ENCODE data around the gene GRM1. TPM values are rescaled to one million over a fixed set of nuclear protein-coding genes. Genes with fewer than 3 reads are reported as not detected.

The GRM1 gene
- total and polyA plus RNA-seq, 9 of the 15 experiments (the other 6 are each of a cell fraction or from before 2014, with no cell fraction given), result not detected

- ChIA-PET CTCF (ENCODE audit: low intra/inter-chr PET ratio) (no interaction called here), POLR2A (interaction anchor here (0.5 to 0.9 kb wide), 2 partner anchors 118 to 252 kb away, joined by 3 to 5 read pairs; no protein-coding TSS in a partner anchor)
- no TSS peak for BruUV-seq (replicated peaks)
- H3K79me2 ChIP-seq (ENCODE audit: control insufficient read depth, insufficient read depth, low read length), result no peaks in the 10 kb centered on the region
- no peak overlapping the region for H3K4me3 ChIP-seq
- TF ChIP-seq ETV6 (IDR thresholded peaks at IDR 0.05; ENCODE audit: borderline replicate concordance in 1 of 2, low read depth in 2 of 2, low read length in 1 of 2), result no peak
- no peak for TF ChIP-seq ETV6 (CRISPR knock-in tag; IDR thresholded peaks at IDR 0.05; ENCODE audit: borderline replicate concordance)
- no peak for TF ChIP-seq POLR2AphosphoS2 (IDR thresholded peaks at IDR 0.05; ENCODE audit: low read length)
- no peak for TF ChIP-seq RAD51 (IDR thresholded peaks at IDR 0.05; ENCODE audit: borderline replicate concordance, low read depth)
- TF ChIP-seq ZKSCAN3 (CRISPR knock-in tag; IDR thresholded peaks at IDR 0.05), result no peak
- no peak for TF ChIP-seq NCOA6 (IDR thresholded peaks at IDR 0.05)
- TF ChIP-seq ZNF143 (CRISPR knock-in tag; IDR thresholded peaks at IDR 0.05), result no peak
- TF ChIP-seq ZNF282 (CRISPR knock-in tag; IDR thresholded peaks at IDR 0.05), result no peak
- TF ChIP-seq, protein P1, sequence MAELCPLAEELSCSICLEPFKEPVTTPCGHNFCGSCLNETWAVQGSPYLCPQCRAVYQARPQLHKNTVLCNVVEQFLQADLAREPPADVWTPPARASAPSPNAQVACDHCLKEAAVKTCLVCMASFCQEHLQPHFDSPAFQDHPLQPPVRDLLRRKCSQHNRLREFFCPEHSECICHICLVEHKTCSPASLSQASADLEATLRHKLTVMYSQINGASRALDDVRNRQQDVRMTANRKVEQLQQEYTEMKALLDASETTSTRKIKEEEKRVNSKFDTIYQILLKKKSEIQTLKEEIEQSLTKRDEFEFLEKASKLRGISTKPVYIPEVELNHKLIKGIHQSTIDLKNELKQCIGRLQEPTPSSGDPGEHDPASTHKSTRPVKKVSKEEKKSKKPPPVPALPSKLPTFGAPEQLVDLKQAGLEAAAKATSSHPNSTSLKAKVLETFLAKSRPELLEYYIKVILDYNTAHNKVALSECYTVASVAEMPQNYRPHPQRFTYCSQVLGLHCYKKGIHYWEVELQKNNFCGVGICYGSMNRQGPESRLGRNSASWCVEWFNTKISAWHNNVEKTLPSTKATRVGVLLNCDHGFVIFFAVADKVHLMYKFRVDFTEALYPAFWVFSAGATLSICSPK (IDR thresholded peaks at IDR 0.05; ENCODE audit: borderline replicate concordance), result no peak
- TF ChIP-seq POLR2AphosphoS5 (IDR thresholded peaks at IDR 0.05; ENCODE audit: control insufficient read depth, insufficient read depth, low read depth, low read length), result no peak
- TF ChIP-seq TGIF2 (CRISPR knock-in tag; IDR thresholded peaks at IDR 0.05), result no peak
- intact Hi-C loops (cut with micrococcal nuclease), result no loop called here
- DNase-seq (ENCODE audit: extremely low read depth in 1 of 4, low spot score in 3 of 4) (no peak), ATAC-seq (no peak), FAIRE-seq (no peak)
- H3K36me3 ChIP-seq (ENCODE audit: control insufficient read depth, insufficient read depth, low read length), result no peaks in the 10 kb centered on the region
- 2% methylated on average over 7 of the region's 7 CpGs for WGBS (ENCODE audit: insufficient coverage, low coverage, missing lambda C conversion rate)
- no peak overlapping the region for H3K4me2 ChIP-seq (ENCODE audit: insufficient read depth, low read length)
- no peaks in the 10 kb centered on the region for H3K27me3 ChIP-seq (ENCODE audit: control insufficient read depth in 2 of 2, insufficient read depth in 2 of 2, low read length in 2 of 2)
- in situ Hi-C loops (cut with MboI), result no loop called here
- no peaks in the 10 kb centered on the region for H3K4me1 ChIP-seq (replicated peaks in 1 of 2; ENCODE audit: control insufficient read depth in 2 of 2, insufficient read depth in 2 of 2, low read length in 2 of 2)
- no peaks in the 10 kb centered on the region for H3K9me3 ChIP-seq (replicated peaks; ENCODE audit: control insufficient read depth, insufficient read depth, low read depth, low read length)
- H3K27ac ChIP-seq (ENCODE audit: extremely low read depth, low read depth, low read length), result no peak overlapping the region
- no peaks in the 10 kb centered on the region for H3K9me1 ChIP-seq (ENCODE audit: control insufficient read depth, insufficient read depth, low read length)
- no peaks in the 10 kb centered on the region for H4K20me1 ChIP-seq (replicated peaks; ENCODE audit: control insufficient read depth, insufficient read depth, low read length)
- H2AFZ ChIP-seq (ENCODE audit: low read depth, low read length), result no peak overlapping the region
- H3K9ac ChIP-seq (ENCODE audit: insufficient read depth in 1 of 2, low read depth in 2 of 2, low read length in 2 of 2), result no peak overlapping the region
Observed at GRCh38 chr6:146341493-146342230, 312.8 kb downstream of the GRM1 start.
